GM15510 (cell line): ENCODE results near the gene SLC39A13.

Experiments
- POLR2A ChIP-seq: IDR thresholded peaks from 3 replicates; pipeline ENCODE4 v1.6.1; 2011; ENCODE audit warnings: borderline replicate concordance; ENCODE audit not compliant: insufficient read length; ENCODE audit errors: extremely low read depth

Gene SLC39A13

DNA sequence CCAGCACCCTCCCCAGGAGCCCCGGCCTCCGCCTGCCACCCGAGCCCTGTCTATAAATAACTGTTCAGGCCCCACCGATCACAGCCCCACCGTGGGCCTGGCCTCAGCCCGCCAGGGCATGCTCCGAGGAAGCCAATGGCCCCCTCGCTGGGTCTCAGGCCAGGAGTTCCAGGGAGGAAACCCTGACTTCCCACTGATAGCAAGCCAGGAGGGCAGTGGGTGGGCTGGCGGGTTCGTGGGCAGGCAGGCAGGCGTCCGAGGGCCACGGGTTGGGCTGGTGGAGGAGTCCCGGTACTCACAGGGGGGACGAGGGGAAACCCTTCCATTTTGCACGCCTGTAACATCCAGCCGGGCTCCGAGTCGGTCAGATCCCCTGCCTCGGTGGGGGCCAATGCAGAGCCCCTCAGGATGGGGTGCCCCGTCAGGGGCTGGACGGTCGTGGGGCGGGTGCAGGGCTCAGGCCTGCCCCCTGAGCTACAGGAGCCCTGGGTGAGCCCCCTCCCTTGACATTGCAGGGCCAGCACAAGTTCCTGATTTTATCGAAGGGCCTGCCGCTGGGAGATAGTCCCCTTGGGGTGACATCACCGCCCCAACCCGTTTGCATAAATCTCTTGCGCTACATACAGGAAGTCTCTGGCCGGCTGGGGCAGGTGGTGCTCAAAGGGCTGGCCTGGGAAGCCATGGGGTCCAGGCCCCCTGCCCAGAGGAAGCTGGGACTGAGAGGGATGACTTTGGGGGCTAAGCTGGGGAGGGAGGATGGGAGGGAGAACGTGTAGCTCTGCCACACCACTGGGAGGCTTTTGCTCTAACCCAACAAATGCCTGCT lies 30.2 kb upstream of the SLC39A13 start, which contains the start of gene SPI1:
SPI1 (minus strand) TSS at position 538 of the 826 bp plus-strand sequence; CDS start at position 344, 194 bp downstream.
- TF ChIP-seq POLR2A: peak; percentile 76

DNA sequence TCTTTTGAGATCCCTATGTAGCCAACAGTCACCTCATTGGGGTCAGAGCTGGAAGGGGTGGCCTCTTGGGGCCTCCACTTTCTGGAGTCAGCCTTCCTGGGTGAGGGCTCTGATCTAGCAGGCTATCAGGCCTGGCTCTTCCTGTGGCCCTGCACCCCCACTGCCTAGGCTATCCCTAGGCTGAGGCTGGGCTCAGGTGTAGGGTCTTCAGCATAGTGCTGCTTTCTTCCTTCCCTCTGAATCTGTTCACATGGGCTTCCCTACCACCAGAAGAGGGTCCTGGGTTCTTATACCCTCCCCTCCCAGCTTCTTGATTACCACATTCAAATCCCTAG lies 29.6 kb upstream of the SLC39A13 start:
- TF ChIP-seq POLR2A: no peak

- no peak for TF ChIP-seq POLR2A
These were observed 29.1 kb upstream of the SLC39A13 start for GRCh38 chr11:47379317-47379716.

- TF ChIP-seq POLR2A: no peak
These were observed 28.3 kb upstream of the SLC39A13 start for GRCh38 chr11:47380078-47380477.

DNA sequence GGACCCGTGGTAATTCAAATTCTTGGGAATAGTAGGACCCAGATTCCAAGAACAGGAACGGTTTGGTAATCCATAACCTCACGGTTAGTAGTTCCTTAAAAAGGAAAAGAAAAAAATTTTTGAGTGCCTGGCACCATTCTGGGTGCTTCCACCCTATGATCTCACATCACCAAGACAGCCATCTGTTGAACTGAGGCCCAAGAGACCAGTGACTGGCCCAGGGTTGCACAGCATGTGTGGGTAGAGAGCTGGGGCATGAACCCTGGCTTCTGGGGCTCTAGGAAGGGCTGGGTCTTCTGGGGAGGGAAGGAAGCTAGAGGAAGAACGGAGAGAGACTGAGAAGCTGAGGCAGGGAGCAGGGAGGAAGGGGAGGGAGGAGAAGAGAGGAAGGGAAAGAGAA lies 25.3 kb upstream of the SLC39A13 start:
- TF ChIP-seq POLR2A: no peak

GRCh38 chr11:47384498-47384897 lies 23.9 kb upstream of the SLC39A13 start:
- no peak for TF ChIP-seq POLR2A

- TF ChIP-seq POLR2A: no peak
These were observed 20.3 kb upstream of the SLC39A13 start for GRCh38 chr11:47387944-47388696.

DNA sequence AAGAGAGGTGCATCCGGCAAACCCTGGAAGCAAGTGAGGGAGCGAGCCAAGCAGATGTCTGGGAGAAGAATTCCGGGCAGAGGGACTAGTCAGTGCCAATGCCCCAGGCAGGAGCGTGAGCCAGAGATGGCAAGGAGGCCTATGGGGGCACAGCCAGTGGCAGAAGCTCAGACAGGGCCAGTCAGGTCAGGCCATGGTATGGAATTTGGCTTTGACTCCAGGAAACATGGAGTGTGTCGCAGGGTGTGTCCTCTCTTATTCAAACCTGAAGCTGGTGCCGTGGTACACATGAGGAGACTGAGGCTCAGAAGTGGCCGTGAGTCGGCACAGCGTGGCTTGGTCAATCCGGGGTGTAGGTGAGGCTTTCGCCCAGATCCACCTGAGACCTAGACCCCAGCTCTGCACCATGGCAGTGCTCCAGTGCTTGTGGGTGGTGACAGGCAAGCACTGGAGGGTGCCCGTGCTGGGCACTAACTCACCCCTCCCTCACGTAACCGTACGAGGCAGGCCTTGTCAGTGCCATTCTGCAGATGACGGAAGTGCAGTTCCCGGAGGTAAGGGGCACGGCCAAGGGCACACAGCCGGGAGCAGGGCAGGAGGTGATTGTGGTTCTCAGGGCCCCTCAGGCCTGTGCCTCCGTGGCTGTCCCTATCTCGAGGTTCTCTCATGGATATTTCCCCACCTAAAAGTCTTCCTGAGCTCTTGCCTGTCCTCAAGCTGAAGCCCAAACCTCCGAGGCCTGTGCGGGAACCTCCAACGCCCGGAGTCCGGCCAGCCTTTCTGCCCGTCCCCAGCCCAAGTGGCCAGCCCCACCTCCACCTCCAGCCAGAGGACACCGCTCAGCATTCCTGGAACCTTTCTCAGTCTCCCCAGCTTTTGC lies 19.5 kb upstream of the SLC39A13 start:
- no peak for TF ChIP-seq POLR2A

DNA sequence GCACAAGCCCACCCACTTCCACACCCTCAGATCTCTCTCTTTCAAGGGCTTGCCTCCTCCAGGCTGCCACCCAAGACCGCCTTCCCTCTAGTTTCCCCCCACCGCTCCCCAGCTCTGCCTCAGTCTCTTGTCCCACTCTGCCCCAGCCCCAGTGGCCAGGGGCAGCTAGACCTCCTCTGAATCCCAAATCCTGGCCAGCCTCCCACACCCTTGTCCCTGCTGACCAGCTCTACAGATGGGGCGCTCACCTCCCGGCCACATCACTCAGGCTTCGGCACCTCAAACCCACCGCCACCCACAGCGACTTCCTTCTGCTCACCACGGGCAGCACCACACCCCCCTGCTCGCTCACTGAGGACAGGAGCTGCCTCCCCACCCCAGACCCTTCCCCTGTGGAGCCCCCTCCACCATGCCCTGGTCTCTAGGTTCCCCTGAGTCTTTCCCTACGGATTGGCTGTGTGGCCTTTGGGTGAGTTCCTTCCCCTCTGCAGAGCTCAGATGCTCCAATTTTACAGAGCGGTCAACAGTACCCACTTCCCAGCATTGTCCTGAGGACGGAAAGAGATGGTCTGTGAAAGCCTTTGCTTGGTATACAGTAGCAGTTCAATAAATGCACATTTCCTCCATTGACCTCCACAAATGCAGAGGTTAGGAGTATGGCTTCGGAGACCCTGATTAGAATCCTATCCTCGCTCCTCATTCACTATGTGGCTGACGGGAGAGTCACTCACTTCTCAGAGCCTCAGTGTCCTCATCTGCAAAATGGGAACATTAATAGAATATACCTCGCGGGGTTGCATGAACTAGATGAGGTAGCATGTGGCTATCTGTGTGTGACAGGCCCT lies 18.6 kb upstream of the SLC39A13 start:
- no peak for TF ChIP-seq POLR2A

DNA sequence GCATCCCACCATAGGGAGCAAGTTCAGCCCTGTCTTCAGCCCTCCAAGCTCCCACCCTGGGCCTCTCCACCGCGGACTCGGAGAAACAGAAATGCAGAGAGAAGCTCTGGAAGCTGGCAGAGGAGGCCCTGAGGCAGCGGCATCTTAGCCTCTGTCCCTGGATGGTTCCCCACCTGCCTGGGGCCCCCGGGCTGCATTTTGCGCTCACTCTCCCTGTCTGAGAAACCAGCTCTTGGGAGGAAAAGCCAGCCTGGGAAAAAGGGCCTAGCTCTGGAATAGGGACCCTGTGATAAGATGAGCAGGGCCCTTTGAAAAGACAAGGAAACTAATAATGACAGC lies 18.0 kb upstream of the SLC39A13 start:
- TF ChIP-seq POLR2A: no peak

GRCh38 chr11:47391077-47391583 lies 17.3 kb upstream of the SLC39A13 start:
- TF ChIP-seq POLR2A: no peak

- no peak for TF ChIP-seq POLR2A
These were observed 16.5 kb upstream of the SLC39A13 start for GRCh38 chr11:47391711-47392432.

DNA sequence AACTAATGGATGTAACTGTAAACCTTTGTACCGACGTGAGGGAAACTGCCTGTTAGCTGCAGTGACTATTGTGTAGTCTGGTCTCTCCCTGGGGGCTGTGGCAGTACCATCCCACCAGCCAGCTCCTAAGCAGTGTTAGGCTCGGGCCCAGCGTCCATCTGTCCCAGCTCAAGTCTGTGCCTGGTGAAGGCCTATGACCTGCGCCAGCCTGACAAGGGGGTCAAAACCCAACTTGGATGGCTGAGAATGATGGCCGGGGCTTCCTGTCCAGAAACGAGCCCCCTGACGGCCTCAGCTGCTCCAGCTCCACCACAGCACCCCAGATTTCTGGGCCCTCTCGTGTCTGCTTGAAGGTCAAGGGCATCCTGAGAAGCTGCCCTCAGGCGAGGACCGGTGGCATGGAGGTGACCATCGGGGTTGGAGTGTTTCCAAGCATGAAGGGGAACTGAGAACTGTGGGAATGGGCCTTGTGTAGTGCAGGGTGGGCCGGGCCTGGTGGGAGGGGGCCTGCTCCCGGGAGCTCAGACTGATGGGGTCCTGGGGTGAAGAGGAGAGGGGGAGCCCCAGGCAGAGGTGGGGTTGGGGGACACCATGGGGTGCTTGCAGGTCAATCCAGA lies 15.7 kb upstream of the SLC39A13 start:
- no peak for TF ChIP-seq POLR2A
